GM23248 (cell line): ENCODE results near the gene MS4A6E.

Experiments
- EZH2 ChIP-seq: fragments of 200-600 bp; sonication (generic); IDR thresholded peaks from 2 replicates; pipeline ENCODE4 v1.6.1; 2018; ENCODE audit warnings: antibody characterized with exemption, mild to moderate bottlenecking; ENCODE audit not compliant: insufficient read depth, poor library complexity, severe bottlenecking
- EZH2phosphoT487 ChIP-seq: fragments of 200-600 bp; sonication (generic); IDR thresholded peaks from 2 replicates; pipeline ENCODE4 v1.6.1; 2018; ENCODE audit warnings: antibody characterized with exemption, moderate library complexity, mild to moderate bottlenecking, low read depth; ENCODE audit not compliant: insufficient read depth

DNA sequence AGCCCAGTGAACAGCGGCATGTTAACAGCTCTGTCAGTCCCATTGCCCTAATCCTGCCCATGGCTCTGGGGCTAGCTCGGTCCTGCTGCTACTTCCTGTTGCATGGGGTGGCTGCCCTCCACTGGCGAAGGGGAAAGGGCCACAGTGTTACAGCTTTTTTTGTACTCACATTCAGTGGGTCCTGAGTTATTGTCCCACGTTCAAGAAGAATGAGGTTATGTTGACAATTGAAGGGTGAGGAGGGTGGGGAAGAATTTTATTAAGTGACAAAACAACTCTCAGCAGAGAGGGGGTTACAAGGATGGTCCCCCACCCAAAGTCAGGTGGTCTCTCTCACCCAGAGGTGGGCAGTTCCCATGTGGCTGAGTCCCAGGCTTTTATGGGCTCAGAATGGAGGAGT lies 33.6 kb downstream of the MS4A6E start:
- TF ChIP-seq EZH2phosphoT487 (no peak), EZH2 (no peak)
